GF-D8 (cell line): ENCODE data around the gene SECTM1.
"Not testable (repeated sequence)": the region's sequence is repeated elsewhere in the genome, so short reads cannot be mapped to it uniquely, and the experiment has no call there.

ENCODE experiments used
- DNase-seq: peaks from one replicate; lab custom pipeline; 2025; lab: John Stamatoyannopoulos, UW

SECTM1 gene

GRCh38 chr17:82347994-82348393, 14.4 kb upstream of the SECTM1 start:
- not testable (repeated sequence) for DNase-seq

- no peak for DNase-seq
Measured at GRCh38 chr17:82346342-82347300, 13.1 kb upstream of the SECTM1 start.

- no peak for DNase-seq
Measured at GRCh38 chr17:82345151-82345976, 11.8 kb upstream of the SECTM1 start.

GRCh38 chr17:82344175-82344907, 10.8 kb upstream of the SECTM1 start:
- no peak for DNase-seq

GRCh38 chr17:82343560-82343959, 10.0 kb upstream of the SECTM1 start:
- no peak for DNase-seq

GRCh38 chr17:82342361-82343079, 9.0 kb upstream of the SECTM1 start:
- DNase-seq = no peak

- DNase-seq = no peak
Measured at GRCh38 chr17:82339634-82340580, 6.3 kb upstream of the SECTM1 start.

- DNase-seq = no peak
Measured at GRCh38 chr17:82338858-82339633, 5.5 kb upstream of the SECTM1 start.

GRCh38 chr17:82334622-82335394, 1.2 kb upstream of the SECTM1 start:
- no peak for DNase-seq

- no peak for DNase-seq
Measured at GRCh38 chr17:82334204-82334621, 647 bp upstream of the SECTM1 start.

- no peak for DNase-seq
Measured at GRCh38 chr17:82332669-82333278, 792 bp downstream of the SECTM1 start.

- DNase-seq = no peak
Measured at GRCh38 chr17:82331345-82331939, 2.1 kb downstream of the SECTM1 start.

GRCh38 chr17:82330322-82331239, 3.0 kb downstream of the SECTM1 start:
- DNase-seq = no peak

GRCh38 chr17:82329683-82330321, 3.8 kb downstream of the SECTM1 start:
- DNase-seq = no peak

- DNase-seq = no peak
Measured at GRCh38 chr17:82328994-82329507, 4.5 kb downstream of the SECTM1 start.
